Measurements from ENCODE around the gene ANKRD11.

The ANKRD11 gene

GRCh38 chr16:89324056-89325010 lies 166.0 kb downstream of the ANKRD11 start:
- DNase-seq = no peak

GRCh38 chr16:89323120-89323960 lies 167.0 kb downstream of the ANKRD11 start:
- DNase-seq = no peak

GRCh38 chr16:89322321-89323119 lies 167.8 kb downstream of the ANKRD11 start:
- DNase-seq = no peak

- no peak for DNase-seq
These were observed 169.4 kb downstream of the ANKRD11 start for GRCh38 chr16:89320782-89321501.

- DNase-seq = no peak
These were observed 170.2 kb downstream of the ANKRD11 start for GRCh38 chr16:89319886-89320781.

GRCh38 chr16:89319631-89319885 lies 170.8 kb downstream of the ANKRD11 start:
- DNase-seq = no peak

- no peak for DNase-seq
These were observed 171.3 kb downstream of the ANKRD11 start for GRCh38 chr16:89318871-89319630.

GRCh38 chr16:89318430-89318758 lies 172.0 kb downstream of the ANKRD11 start:
- DNase-seq = no peak

- DNase-seq = no peak
These were observed 172.5 kb downstream of the ANKRD11 start for GRCh38 chr16:89317729-89318429.

GRCh38 chr16:89317101-89317671 lies 173.2 kb downstream of the ANKRD11 start:
- DNase-seq = no peak

GRCh38 chr16:89316701-89317100 lies 173.7 kb downstream of the ANKRD11 start:
- no peak for DNase-seq

GRCh38 chr16:89315791-89316581 lies 174.4 kb downstream of the ANKRD11 start:
- no peak for DNase-seq

- no peak for DNase-seq
These were observed 175.1 kb downstream of the ANKRD11 start for GRCh38 chr16:89315271-89315670.

GRCh38 chr16:89314854-89315253 lies 175.5 kb downstream of the ANKRD11 start:
- no peak for DNase-seq

GRCh38 chr16:89314357-89314756 lies 176.0 kb downstream of the ANKRD11 start:
- DNase-seq = no peak

GRCh38 chr16:89313583-89313982 lies 176.8 kb downstream of the ANKRD11 start:
- no peak for DNase-seq

- no peak for DNase-seq
These were observed 177.6 kb downstream of the ANKRD11 start for GRCh38 chr16:89312598-89313299.

- no peak for DNase-seq
These were observed 178.2 kb downstream of the ANKRD11 start for GRCh38 chr16:89312194-89312593.

All from cortex of kidney (tissue), 1 donor.